GM08714 (cell line): ENCODE results near the gene TMUB1.

Source experiments
- H3K4me3 ChIP-seq: fragments of 200-500 bp; sonication (Bioruptor generic); 2 replicates; pipeline ENCODE4 v1.5.1; 2014; ENCODE audit warnings: mild to moderate bottlenecking, low read length, inconsistent platforms
- ZNF274 ChIP-seq: IDR thresholded peaks from 2 replicates; pipeline ENCODE4 v1.6.1; 2012; ENCODE audit warnings: mild to moderate bottlenecking, low read depth, low read length

Gene TMUB1

DNA sequence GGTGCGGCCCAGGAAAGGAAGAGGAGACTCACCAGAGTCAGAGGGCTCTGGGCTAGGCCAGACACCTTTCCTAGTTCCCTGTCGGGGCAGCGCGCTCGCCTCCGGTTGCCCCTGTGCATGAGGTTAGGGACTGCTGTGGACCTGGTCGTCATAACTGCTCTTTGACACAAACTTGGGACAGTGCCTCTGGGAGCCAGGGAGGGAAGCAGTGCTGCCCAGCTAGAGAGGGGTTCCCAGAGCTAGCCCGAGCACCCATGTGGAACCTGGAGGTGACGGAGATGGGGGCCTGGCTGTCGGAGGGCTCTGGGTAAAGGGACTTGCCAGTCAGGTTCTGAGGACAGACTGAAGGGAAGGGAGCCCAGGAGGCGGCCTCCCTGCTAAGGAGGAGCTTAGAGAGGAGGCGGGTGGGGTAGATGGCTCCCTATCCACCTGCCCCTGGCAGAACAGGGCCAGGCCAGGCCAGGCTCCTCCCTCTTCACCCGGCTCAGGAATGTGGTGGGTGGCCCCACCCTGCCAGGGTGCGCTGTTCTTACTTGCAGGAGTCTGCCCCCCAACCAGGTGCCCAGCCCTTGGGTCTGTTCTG lies 32.6 kb upstream of the TMUB1 start:
- no peak overlapping the region for H3K4me3 ChIP-seq

DNA sequence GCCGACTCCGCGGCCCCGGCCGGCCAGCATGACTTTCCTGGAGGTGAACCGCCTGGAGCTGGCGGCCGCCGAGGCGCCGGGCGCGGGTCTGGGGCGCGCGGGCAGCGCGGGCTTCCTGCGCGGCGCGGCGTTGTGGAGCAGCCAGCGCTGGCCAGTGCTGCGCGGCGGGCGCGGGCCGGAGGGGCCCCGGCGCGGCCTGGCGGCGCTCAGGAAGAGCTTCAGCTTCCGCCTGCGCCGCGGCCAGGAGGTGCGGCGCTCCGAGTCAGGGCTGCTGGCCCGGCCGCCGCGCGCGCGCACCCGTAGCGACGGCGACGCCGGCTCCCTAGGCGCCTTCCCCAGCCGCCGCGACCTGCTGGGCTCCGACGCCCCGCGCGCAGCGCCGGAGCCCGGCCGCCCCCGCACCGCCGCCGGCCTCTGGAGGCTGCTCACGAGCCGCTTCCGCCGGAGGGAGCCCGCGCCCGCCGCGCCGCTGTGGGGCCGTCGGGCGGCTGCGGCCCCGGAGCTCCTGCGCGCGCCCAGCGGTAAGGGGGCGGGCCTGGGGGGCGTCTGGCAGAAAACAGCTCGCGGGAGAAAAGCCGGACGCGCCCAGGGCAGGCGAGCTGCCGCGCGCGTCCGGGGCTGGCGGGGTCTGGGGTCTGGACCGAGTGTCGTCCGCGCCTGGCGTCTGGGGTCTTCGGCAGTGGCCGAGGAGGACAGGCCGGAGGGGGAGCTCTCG lies 32.0 kb upstream of the TMUB1 start:
- H3K4me3 ChIP-seq = no peak overlapping the region
- TF ChIP-seq ZNF274 = no peak

More for the DNA sequence above, 32.6 kb upstream of the TMUB1 start:
- no peak for TF ChIP-seq ZNF274

DNA sequence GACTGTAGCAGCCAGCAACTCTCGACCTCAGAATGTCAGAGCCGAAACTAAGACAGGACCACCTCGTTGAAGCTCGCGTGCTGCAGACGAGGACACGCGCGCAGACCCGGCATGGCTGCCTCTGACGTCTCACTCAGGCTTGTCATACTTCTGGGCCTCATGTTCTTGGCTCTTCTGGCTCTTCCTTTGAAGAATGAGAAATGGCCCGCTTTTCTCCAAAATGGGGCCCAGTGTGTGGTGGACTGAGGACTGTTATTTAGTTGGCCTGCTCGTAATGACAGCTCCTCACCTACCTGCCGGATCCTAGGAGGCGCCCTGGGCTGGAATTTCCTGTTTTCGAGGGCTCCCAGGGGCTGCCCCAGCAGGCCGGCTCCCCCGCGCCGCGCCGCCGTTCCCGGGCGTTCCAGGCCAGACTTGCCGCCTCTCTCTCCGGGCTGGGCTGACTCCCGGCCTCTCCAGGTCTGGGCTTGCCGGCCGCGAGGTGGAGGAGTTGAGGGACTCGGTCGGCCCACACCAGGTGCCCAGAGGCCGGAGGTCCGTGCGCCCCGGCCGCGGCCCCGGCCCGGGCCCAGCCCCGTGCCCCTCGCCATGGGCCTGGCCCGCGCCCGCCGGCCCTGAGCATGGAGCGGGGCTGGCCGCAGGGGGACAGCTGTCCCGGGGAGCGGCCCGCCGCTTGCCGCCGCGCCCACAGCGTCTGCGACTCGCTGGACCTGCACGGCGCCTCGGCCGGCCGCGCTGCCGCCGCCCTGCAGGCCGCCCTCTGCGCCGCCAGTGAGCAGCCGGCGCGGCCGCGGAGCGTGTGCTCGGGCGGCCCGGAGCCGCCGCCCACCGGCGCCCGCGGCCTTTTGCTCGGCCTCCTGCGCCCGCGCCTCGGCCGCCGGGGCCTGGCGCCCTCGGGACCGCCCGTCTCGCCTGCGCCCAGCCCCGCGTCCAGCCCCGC lies 31.1 kb upstream of the TMUB1 start:
- H3K4me3 ChIP-seq = no peak overlapping the region
- TF ChIP-seq ZNF274 = no peak

DNA sequence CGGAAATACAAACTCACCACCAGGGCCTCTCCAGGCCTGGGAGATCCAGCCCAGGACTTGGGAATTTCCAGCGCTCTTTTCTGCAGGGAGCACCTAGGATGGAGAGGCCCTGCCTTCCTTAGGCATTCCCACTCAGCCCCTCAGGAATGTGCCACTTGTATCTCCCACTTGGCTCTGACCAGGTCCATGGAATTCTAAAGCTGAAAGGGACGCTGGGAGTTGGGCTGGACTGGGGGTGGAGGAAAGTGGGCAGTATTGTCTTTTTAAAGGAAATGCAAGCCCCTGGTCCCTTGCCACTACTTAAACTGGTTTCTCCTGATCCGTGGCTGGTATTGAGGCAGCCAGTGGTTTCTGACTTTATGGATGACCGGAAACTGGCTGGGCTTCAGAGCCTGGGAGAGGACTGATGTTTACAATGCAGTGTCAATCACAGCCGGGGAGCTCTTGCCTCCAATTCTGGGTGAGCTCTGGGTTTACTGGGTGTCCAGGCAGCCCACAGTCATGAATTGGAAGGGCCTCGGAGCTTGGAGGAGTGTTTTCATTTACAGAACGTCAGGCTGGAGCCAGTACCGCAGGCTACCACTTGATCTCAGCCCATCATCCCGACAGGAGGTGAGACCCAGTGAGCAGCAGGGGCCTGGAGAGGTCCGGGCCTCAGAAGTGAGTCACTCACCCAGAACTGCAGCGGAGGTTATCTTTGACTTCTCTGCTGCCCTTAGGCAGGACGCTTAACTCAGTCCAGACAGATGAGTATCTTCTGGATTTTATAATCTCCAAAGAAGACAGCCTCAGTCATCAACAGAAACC lies 30.3 kb upstream of the TMUB1 start:
- H3K4me3 ChIP-seq = no peak overlapping the region
- no peak for TF ChIP-seq ZNF274

DNA sequence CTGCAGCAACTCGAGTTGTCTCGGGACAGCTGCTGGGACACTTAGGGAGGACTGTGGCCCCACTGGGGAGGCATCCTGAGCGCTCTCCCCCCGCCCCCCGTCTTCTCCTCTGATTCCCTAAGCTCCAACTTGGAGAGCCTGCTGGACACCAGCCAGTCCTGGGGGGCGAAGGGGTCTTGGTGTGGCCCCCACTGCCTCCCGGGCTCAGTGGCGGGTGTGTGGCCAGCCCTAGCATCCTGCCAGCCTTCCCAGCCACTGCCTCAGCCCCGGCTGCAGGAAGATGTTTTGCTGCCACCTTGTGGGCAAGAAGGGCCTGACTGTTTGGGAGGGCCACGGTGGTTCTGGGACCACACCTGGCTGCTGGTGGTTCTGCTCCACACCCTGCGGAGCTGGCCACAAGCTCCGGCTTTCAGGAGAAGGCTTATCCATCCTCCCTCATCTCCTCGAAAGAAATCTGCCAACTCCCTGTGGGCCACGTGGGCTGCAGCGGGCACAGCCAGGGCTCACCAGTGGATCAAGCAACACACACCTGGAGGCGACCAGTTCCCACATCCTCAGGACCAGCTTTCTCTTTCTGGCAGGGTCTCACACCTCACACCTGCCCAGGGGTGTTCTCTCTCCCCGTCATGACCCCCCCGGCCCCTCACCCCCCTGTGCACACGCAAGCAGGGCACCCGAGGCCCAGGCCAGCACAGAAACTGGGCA lies 27.8 kb upstream of the TMUB1 start:
- no peak overlapping the region for H3K4me3 ChIP-seq
- TF ChIP-seq ZNF274 = no peak

DNA sequence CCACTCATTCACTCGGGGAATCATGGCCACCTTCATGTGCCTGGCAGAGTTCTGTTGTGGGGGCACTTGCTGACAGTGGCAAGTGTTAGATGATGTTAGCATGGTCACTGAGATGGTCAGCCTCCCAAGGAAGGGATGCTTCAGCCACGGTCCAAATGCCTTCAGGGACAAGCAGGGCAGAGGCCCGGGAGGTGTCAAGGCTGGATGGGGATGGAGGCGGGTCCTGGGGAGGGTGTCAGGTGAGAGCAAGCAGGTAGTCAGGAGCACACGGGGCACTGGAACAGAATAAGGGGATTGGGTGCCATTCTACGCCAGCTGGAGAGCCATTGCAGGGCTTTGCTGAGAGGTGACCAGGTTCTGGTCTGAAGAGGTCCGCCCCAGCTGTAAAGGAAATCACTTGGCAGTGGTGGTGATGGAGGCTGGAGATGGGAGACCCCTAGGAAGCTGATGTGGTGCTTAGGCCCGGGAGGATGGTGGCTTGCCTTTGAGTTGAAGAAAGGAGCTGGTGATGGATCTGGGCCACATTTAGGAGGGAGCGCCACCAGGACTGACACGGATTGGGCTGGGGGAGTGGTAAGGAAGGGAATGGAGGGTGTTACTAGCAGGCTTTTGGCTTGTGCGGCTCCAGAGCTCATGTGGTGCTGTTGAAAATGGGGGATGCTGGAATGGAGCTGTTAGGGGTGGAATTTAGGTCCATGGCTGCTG lies 27.1 kb upstream of the TMUB1 start:
- no peak for TF ChIP-seq ZNF274
- H3K4me3 ChIP-seq = no peak overlapping the region

DNA sequence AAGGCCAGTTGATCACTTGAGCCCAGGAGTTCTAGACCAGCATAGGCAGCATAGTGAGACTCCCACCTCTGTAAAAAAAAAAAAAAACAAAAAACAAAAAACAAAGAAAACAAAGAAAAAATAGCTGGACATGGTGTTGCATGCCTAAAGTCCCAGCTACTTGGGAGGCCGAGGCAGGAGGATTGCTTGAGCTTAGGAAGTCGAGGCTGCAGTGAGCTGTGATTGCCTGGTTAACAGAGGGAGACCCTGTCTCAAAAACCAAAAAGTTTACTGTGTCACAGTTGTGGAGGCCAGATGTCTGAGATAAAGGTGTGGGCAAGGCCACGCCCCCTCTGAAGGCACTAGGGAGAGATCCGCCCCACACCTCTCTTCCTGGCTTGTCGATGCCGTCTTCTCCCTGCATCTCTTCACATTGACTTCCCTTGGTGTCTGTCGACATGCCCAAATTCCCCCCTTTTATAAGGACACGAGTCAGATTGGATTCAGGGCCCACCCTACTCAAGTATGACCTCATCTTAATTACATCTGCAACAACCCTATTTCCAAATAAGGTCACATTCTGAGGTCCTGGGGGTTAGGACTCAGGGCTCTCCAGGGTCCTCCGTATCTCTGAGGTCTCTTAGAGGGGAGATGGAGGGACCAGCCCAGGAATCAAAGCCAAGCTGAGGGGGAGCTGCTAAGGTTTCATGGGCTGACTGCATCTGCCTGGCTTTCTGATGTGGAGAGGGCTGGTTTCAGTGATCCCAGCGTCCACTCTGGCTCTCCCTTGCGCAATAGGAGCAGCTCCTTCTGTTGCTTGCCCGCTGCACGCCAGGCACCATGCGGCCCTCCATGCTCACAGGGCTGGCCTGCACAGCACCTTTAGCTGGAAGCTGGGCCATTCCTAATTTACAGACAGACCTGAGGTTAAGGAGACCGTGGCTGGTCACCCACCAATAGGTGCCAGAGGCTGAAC lies 26.1 kb upstream of the TMUB1 start:
- no peak for TF ChIP-seq ZNF274
- H3K4me3 ChIP-seq = no peak overlapping the region

DNA sequence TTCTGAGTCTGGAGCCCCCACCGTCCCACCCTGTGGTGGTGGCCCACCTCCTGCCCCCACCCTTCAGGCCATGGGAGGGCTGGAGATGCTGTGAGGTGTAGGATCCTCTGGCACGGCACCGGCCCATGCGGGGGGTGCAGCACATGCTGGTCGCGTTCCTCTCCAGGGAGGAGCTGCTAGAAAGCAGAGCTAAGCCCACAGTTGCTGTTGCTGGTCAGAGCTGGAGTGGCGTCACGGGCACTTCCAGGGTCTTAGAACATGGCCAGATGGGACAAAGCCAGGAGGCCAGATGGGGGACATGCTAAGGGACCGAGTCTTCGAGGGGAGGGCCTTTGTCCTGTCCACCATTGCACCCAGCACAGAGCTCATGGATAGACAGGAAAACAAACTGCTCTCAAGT lies 24.6 kb upstream of the TMUB1 start:
- H3K4me3 ChIP-seq = no peak overlapping the region
- no peak for TF ChIP-seq ZNF274

DNA sequence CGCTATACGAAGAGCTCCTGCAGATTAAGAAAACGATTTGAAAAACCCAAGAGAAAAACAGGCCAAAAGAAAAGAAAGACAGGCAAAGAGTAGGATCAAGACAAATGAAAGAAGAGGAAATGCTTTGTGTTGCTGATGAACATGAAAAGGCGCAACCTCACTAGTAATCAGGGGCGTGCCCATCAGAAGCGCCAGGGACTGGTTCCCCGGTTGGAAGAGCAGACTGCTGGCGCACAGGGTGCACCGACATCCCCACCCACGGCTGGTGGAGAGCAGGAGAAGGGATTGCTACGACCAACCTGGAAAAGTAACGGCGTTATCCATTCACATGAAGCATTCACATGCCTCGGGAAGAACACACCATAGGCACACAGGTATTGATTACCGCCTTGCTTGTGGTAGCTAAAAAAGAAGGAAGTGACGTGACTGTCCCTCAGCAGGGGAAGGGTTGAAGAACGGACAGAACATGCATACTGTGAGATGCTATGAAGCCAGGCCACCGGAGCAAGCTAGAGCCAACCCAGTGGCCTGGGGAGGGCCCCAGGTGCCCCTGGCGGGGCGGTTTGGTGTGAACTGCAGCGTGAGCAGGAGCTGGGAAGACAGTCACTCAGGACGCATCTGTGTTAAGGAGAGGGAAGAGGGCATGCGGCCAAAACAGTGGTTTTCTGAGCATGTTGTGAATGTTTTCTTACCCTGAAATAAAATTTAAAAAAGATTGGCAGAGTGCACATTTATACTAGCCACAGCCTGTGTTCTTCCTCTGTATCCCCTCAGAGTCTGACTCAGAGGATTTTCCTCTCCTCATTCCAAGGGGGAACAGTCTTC lies 21.3 kb upstream of the TMUB1 start:
- H3K4me3 ChIP-seq = no peak overlapping the region
- TF ChIP-seq ZNF274 = no peak

DNA sequence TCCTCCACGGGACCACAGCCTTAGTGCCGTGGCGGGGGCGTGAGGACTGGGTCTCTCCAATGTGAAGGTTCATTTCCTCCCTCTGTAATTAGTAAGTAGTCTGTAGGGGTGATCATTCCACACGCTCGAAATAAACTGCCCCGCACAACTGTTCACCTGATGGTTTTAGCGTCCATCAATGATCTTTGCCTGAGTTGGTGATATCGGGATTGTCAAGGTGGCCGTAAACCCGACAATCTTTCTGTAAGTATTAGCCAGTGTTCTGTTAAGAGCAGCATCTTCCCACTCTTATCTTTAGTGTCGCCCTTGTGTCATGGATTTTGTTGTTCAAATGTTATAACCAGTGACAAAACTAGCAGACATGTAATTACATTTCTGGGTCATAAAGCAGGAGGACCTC lies 20.7 kb upstream of the TMUB1 start:
- TF ChIP-seq ZNF274 = no peak
- H3K4me3 ChIP-seq = no peak overlapping the region

DNA sequence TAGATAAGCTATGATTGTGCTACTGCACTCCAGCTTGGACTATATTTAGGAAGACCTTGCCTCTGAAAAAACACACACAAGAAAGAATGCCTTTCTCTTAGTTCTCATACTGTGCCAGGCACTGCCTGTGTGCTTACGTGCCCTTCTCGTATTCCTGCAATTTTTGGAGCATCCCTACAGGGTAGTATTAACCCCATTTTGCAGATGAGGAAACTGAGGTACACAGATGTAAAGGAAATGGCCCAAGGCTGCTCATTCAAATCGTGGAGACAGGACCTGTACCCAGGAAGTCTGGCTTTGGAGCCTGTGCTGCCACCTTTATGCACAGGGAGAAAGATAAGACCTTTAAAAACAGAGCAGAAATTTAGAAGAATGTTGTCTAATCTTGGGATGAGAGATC lies 19.7 kb upstream of the TMUB1 start:
- TF ChIP-seq ZNF274 = no peak
- H3K4me3 ChIP-seq = no peak overlapping the region
